A673 (cell line): ENCODE data around the gene CABLES2. TPM values are rescaled to one million over a fixed set of nuclear protein-coding genes. Genes with fewer than 3 reads are reported as not detected.

ENCODE experiments used
- BruUV-seq: library from RNA; stranded (reverse); fragments of 400-500 nt; replicated peaks from 2 replicates; lab custom pipeline; 2021; lab: Mats Ljungman, UMichigan
- CTCF ChIA-PET: fragments of 300-600 bp; sonication (Branson Sonifier 250); formaldehyde crosslinking; loops from one replicate; lab custom pipeline; 2022; ENCODE audit warnings: antibody characterized with exemption; lab: Charles Lee
- POLR2A ChIA-PET: fragments of 300-600 bp; sonication (Branson Sonifier 250); formaldehyde crosslinking; loops from one replicate; lab custom pipeline; 2022; ENCODE audit warnings: antibody characterized with exemption; ENCODE audit not compliant: low non-redundant PET; lab: Charles Lee
- DNase-seq: peaks from one replicate; pipeline ENCODE4 v3.0.0-alpha.2; 2015; ENCODE audit warnings: low spot score
- H3K27ac ChIP-seq: fragments of 200-600 bp; sonication (generic); 2 replicates; pipeline ENCODE4 v1.5.1; 2016; ENCODE audit warnings: mixed run types, low read depth, mild to moderate bottlenecking, mixed read lengths, antibody characterized with exemption, low read length; ENCODE audit not compliant: poor library complexity, severe bottlenecking
- H3K27me3 ChIP-seq: fragments of 200-600 bp; sonication (generic); replicated peaks from 2 replicates; pipeline ENCODE4 v1.6.1; 2017; ENCODE audit warnings: mixed run types, low read depth, mild to moderate bottlenecking, mixed read lengths, antibody characterized with exemption, low read length; ENCODE audit not compliant: insufficient read depth, poor library complexity
- H3K36me3 ChIP-seq: fragments of 200-600 bp; sonication (generic); 2 replicates; pipeline ENCODE4 v1.6.1; 2016; ENCODE audit warnings: mixed run types, mild to moderate bottlenecking, mixed read lengths, antibody characterized with exemption, low read length; ENCODE audit not compliant: insufficient read depth, poor library complexity, severe bottlenecking
- H3K4me1 ChIP-seq: fragments of 200-600 bp; sonication (generic); 2 replicates; pipeline ENCODE4 v1.6.1; 2017; ENCODE audit warnings: mixed run types, mild to moderate bottlenecking, mixed read lengths, antibody characterized with exemption, low read length; ENCODE audit not compliant: insufficient read depth, poor library complexity, severe bottlenecking
- H3K4me3 ChIP-seq: fragments of 200-600 bp; sonication (generic); 2 replicates; pipeline ENCODE4 v1.5.1; 2016; ENCODE audit warnings: low read depth, mixed run types, mild to moderate bottlenecking, mixed read lengths, low read length; ENCODE audit not compliant: poor library complexity, severe bottlenecking
- H3K9me3 ChIP-seq: fragments of 200-600 bp; sonication (generic); 2 replicates; pipeline ENCODE4 v1.6.1; 2016; ENCODE audit warnings: mixed run types, low read depth, mild to moderate bottlenecking, mixed read lengths, antibody characterized with exemption, low read length; ENCODE audit not compliant: poor library complexity, severe bottlenecking
- CTCF ChIP-seq: fragments of 300-800, 200-600 bp; sonication (generic); conservative IDR thresholded peaks from 2 replicates; pipeline ENCODE4 v1.5.1; 2017; ENCODE audit warnings: low read depth, mild to moderate bottlenecking, antibody characterized with exemption, low read length, moderate library complexity, mixed read lengths
- EZH2 ChIP-seq: fragments of 200-600 bp; sonication (generic); IDR thresholded peaks from 2 replicates; pipeline ENCODE4 v1.6.1; 2017; ENCODE audit warnings: borderline replicate concordance, low read depth, mild to moderate bottlenecking, mixed read lengths, antibody characterized with exemption, low read length; ENCODE audit not compliant: poor library complexity, severe bottlenecking
- intact Hi-C: fragments of 100-400 bp; cut with micrococcal nuclease; formaldehyde crosslinking; loops from one replicate; pipeline ENCODE4 v1.10.0; 2022; ENCODE audit not compliant: unreplicated experiment
- total RNA-seq: library from RNA; stranded (reverse); gene quantifications from 2 replicates; pipeline ENCODE4 v1.2.3, GENCODE V29; 2021

CABLES2 gene
- total RNA-seq, 1 experiment from 2014 or later: 11.8 TPM

GRCh38 chr20:62422636-62423325, 15.7 kb upstream of the CABLES2 start:
- no peaks in the 10 kb centered on the region for H3K36me3 ChIP-seq
- peaks cover 12% of the 10 kb centered on the region for H3K27me3 ChIP-seq
- no peaks in the 10 kb centered on the region for H3K9me3 ChIP-seq
- TF ChIP-seq CTCF (no peak), EZH2 (no peak)
- ChIA-PET POLR2A (no interaction called here), CTCF (no interaction called here)
- H3K27ac ChIP-seq: no peak overlapping the region
- BruUV-seq: no TSS peak
- no peak for DNase-seq
- H3K4me3 ChIP-seq: no peak overlapping the region
- intact Hi-C loops: no loop called here
- H3K4me1 ChIP-seq: no peaks in the 10 kb centered on the region

GRCh38 chr20:62421716-62421990, 14.6 kb upstream of the CABLES2 start:
- H3K36me3 ChIP-seq: no peaks in the 10 kb centered on the region
- peaks cover 12% of the 10 kb centered on the region for H3K27me3 ChIP-seq
- POLR2A ChIA-PET: no interaction called here
- intact Hi-C loops: no loop called here
- no TSS peak for BruUV-seq
- no peaks in the 10 kb centered on the region for H3K9me3 ChIP-seq
- DNase-seq: no peak
- no peaks in the 10 kb centered on the region for H3K4me1 ChIP-seq
- no peak overlapping the region for H3K27ac ChIP-seq
- CTCF ChIA-PET: no interaction called here
- H3K4me3 ChIP-seq: no peak overlapping the region
- TF ChIP-seq EZH2: no peak
- no peak for TF ChIP-seq CTCF

- TF ChIP-seq CTCF (no peak), EZH2 (no peak)
- no peak for DNase-seq
- CTCF ChIA-PET: no interaction called here
- no peaks in the 10 kb centered on the region for H3K36me3 ChIP-seq
- no peaks in the 10 kb centered on the region for H3K4me1 ChIP-seq
- POLR2A ChIA-PET: no interaction called here
- no TSS peak for BruUV-seq
- no peaks in the 10 kb centered on the region for H3K9me3 ChIP-seq
- no peak overlapping the region for H3K27ac ChIP-seq
- intact Hi-C loops: no loop called here
- H3K27me3 ChIP-seq: peaks cover 12% of the 10 kb centered on the region
- H3K4me3 ChIP-seq: no peak overlapping the region
Measured at GRCh38 chr20:62420846-62421715, 14.0 kb upstream of the CABLES2 start.
